GM12801 (cell line): ENCODE data around the gene GLI2.

Experiments
- TF ChIP-seq, protein P1 (sequence below): IDR thresholded peaks from one replicate; pipeline ENCODE4 v1.5.1; 2011; ENCODE audit warnings: control low read depth; ENCODE audit not compliant: insufficient read length; ENCODE audit errors: extremely low read depth

Gene GLI2

DNA sequence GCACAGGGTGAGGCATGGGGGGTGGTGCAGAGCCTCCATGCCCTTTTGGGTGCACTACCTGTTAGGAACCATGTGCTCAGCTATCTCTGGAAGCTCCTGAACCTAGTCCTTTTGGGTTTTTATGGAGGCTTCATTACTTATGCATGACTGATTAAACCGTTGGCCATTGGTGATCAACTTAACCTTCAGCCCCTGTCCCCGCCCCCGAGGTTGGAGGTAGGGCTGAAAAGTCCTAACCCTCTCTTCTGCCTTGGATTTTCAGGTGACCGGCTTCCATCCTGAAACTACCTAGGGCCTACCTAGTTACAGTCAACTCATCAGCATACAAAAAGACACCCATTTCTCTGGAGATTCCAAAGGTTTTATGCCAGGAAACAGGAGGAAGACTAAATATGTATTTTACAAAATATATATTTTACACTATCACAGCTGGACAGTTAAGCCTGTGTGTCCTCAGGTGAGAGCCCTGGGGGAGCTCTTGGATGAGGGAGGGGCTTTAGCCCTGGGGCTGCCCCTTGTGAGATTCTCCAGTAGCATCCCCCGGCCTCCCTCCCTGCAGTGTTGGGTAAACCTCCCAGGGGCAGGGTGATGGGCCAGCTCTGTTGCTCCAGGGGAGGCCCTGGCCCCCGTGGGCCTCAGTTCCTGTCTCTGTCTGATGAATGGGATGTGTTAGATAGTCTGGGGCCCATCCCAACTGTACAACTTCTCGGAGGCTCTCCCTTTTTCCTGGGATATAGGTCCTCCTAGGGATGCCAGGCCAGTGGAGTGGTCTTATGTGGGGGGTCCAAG is 24.1 kb downstream of the GLI2 start:
- TF ChIP-seq, protein P1, sequence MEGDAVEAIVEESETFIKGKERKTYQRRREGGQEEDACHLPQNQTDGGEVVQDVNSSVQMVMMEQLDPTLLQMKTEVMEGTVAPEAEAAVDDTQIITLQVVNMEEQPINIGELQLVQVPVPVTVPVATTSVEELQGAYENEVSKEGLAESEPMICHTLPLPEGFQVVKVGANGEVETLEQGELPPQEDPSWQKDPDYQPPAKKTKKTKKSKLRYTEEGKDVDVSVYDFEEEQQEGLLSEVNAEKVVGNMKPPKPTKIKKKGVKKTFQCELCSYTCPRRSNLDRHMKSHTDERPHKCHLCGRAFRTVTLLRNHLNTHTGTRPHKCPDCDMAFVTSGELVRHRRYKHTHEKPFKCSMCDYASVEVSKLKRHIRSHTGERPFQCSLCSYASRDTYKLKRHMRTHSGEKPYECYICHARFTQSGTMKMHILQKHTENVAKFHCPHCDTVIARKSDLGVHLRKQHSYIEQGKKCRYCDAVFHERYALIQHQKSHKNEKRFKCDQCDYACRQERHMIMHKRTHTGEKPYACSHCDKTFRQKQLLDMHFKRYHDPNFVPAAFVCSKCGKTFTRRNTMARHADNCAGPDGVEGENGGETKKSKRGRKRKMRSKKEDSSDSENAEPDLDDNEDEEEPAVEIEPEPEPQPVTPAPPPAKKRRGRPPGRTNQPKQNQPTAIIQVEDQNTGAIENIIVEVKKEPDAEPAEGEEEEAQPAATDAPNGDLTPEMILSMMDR, result no peak

DNA sequence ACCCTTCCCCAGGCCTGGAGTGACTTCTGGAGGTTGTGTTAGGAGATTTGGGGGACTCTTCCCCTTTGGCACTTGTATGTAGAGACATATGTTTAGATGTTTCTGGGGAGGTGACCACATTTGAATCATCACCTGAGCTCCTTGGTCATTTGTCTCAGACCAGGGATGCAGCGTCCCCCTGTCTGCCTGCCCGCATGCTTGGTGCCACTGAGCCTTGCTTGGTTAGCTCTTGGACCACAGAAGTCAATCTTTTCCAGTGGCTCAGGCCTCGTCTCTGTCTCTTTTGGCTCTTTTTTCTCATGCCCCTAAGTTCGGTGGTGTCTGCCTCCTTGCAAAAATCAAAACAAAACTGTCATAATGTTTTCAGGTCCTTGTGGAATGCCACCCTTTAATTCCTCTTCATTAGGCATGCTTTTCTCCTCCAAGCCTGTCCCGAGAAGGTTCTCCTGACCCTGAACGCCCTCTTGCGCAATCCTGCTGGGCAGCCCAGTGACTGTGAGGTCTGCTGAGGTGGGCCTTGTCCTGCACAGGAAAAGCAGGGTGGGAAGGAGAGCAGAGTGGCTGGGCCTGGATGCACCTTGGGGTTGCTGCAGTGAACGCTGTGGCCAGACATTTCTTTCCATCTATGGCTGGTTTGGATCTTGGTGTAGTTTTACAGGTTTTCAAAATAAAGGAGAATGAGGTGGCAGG is 24.9 kb downstream of the GLI2 start:
- TF ChIP-seq, protein P1, result no peak

DNA sequence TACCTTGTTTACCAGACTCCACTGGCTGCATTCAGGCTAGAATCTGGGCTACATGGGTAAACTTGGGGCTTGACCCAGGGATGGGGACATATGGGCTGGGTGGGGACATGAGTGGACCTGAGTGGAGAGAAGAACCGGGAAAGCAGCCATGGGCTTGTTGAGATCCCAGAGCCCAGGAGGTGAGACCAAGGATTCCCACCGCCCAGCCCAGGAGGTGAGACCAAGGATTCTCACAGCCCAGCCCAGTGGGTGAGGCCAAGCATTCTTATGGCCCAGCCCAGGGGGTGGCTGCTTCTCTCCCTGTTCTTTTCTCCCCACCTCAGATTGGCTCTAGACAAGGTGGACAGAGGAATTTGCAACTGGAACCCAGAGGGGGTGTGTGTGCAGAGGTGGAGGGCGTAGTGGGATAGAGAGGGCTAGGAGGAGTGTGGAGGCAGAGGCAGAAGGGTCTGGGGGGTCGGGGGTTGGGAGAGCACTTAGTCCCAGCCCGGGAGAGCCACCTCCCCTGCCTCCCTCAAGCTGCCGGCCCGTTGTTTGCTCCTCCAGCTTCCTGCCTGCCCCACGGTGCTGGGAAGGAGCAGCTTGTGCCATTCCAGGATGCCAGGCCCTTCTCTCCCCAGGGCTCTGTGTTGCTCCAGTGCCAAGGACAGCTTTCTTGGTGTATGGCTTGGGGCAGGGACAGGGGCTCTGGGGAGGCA is 25.6 kb downstream of the GLI2 start:
- TF ChIP-seq, protein P1, result no peak

DNA sequence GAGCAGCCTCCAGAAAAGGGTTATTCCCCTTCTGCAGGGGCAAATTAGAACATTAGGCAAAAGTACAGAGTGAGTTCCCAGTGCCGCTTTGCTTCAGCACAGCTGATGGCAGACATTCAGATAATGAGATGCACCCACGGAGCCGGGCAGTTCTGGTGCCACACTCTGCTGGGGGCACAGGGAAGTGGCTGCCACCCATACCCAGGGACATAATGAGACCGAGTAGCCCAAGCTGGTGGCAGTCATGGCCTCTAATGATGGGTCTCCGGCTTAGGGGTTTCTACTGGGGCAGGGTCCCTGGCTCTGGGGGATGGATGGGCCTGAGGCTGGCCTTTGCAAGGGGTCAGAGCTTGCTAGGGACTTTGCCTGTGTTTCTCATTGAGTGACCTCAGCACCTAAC is 26.2 kb downstream of the GLI2 start:
- TF ChIP-seq, protein P1, result no peak

DNA sequence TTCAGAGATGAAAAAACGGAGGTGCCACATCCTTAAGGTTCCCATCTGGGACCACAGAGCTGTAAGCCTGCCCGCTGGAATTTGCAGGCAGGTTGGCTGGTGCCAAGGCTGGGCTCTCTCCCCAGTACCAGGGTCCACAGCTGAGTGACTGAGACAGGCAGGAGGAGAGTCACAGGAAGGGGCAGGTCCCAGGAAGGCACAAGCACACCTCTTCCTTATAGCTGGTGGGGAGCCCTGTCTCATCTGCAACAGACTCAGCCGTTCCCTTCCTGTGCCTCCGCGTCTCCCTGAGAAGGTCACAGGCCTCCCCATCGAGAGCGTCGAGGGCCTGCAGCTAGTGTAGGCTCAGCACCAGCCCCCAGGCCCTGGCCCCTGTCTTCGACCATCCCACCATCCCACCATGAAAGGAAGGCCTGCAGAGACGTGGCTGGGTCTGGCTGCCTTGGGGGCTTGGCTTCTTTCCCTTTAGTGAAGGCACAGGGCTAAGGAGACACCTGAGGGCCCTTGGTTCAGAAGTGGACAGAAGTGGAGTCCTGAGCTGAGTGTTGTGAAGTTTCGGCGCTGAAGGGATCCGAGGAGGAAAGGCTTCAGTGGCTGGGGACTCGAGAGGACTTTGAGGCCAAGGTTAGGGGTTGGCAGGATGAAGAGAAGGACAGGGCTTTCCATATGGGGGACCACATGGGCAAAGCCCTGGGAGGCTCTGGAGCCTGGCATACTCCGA is 26.8 kb downstream of the GLI2 start:
- TF ChIP-seq, protein P1, result no peak

DNA sequence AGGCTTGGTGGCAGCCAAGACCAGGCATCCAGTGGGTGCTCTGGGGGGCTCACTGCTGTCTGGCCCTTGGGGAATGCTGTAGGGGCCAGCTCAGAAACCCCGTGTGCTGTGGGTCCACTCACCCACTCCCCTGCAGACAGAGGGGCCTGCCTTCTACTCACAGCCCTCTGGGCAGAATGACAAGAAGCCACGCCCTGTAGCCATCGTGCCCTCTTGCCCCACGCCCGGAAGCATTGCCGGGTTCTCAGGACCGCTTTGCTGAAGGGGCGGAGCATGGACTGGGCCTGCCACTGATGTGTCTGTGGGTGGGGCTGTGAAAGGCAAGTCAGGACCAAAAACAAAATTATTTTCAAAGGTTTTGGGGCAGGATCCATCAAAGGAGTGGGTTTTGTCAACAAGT is 27.8 kb downstream of the GLI2 start:
- TF ChIP-seq, protein P1, result no peak

DNA sequence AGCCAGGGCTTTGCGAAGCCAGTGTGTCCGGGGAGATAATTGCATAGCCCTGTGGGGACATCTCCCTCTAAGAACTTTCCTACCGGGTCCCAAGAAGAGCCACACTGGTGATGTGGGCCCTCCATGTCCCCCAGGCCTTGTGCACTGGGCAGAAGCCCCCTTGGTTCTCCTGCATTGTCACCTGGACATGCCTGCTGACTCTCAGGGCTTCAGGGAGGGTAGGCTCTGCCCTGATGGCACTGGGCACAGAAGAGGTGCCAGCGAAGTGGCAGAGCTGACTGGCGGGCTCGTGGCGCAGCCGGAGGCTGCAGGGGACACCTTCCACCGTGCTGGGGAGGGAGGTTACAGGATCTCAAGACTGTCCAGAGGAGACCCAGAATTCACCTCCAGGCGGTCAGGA is 28.3 kb downstream of the GLI2 start:
- TF ChIP-seq, protein P1, result no peak
